HEK293T (cell line): ENCODE measurements around the gene MKS1.

ENCODE experiments used
- FOXA1 ChIP-seq: fragments of 450-650 bp; IDR thresholded peaks from 2 replicates; pipeline ENCODE4 v1.6.1; 2016; ENCODE audit warnings: mild to moderate bottlenecking
- FOXK2 ChIP-seq: fragments of 450-650 bp; IDR thresholded peaks from 2 replicates; pipeline ENCODE4 v1.6.1; 2016; ENCODE audit warnings: mild to moderate bottlenecking
- FOXM1 ChIP-seq: fragments of 450-650 bp; IDR thresholded peaks from 2 replicates; pipeline ENCODE4 v1.6.1; 2017; ENCODE audit warnings: mild to moderate bottlenecking, borderline replicate concordance
- NFRKB ChIP-seq: fragments of 450-650 bp; IDR thresholded peaks from 2 replicates; pipeline ENCODE4 v1.6.1; 2016; ENCODE audit warnings: mild to moderate bottlenecking, moderate library complexity
- SP1 ChIP-seq: fragments of 450-650 bp; IDR thresholded peaks from 2 replicates; pipeline ENCODE4 v1.6.1; 2017
- SUZ12 ChIP-seq: fragments of 450-650 bp; IDR thresholded peaks from 2 replicates; pipeline ENCODE4 v1.6.1; 2016; ENCODE audit warnings: mild to moderate bottlenecking

DNA sequence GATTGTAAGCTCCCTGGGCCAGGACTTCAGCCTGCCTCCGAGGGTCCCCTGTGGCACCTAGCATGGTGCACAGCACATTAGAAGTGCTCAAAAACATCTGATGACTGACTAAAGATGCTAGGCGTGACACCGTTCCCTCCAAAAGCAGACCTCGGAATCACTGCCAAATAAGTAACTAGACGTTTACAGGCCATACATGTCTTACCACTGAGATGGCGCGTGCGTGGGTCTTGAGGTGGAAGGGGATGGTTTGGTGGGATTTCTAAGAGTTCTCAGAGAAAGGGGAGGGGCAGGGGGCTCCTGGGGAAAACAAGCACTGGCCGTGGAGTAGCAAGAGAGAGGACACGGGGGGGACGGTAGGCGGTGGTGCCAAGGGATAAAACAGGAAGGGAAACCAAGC is 49.3 kb upstream of the MKS1 start:
- TF ChIP-seq FOXA1, result no peak
- TF ChIP-seq SP1, result no peak
- no peak for TF ChIP-seq FOXK2
- no peak for TF ChIP-seq SUZ12
- TF ChIP-seq NFRKB, result no peak
- no peak for TF ChIP-seq FOXM1
